Measurements from ENCODE around the gene NUP98.
A peak's percentile ranks its signal among the peaks of the same experiment; 100 is the strongest.

The NUP98 gene

GRCh38 chr11:3674189-3674588 is 123.2 kb downstream of the NUP98 start:
- no CpG with 5 or more reads among the region's 1 CpG for WGBS (ENCODE audit: extremely low coverage, insufficient coverage, insufficient read length)
- no peak overlapping the region for H2BK12ac ChIP-seq (ENCODE audit: low read length)
- no peak overlapping the region for H3K9ac ChIP-seq (ENCODE audit: low read length)
- H3K4me2 ChIP-seq (ENCODE audit: low read length) = no peak overlapping the region
- H3K27me3 ChIP-seq (ENCODE audit: insufficient read depth, low read length) = no peaks in the 10 kb centered on the region
- H2AFZ ChIP-seq (ENCODE audit: insufficient read depth, low read length, poor library complexity) = no peak overlapping the region
- no peak overlapping the region for H3K14ac ChIP-seq (ENCODE audit: low read length)
- H3K4me3 ChIP-seq (ENCODE audit: low read depth, low read length) = no peak overlapping the region
- H3K79me1 ChIP-seq (ENCODE audit: low read length) = peaks cover 5% of the 10 kb centered on the region
- peak; percentile 90 to 97 for DNase-seq
- no peak overlapping the region for H3K18ac ChIP-seq (ENCODE audit: low read length)
- no peak overlapping the region for H4K91ac ChIP-seq (ENCODE audit: low read depth, low read length)
- H3K23ac ChIP-seq (ENCODE audit: low read length) = no peak overlapping the region
- H3K27ac ChIP-seq (ENCODE audit: low read depth, low read length) = peak overlapping the region; percentile 84
- no peak overlapping the region for H4K8ac ChIP-seq (ENCODE audit: low read depth, low read length)
- H2BK5ac ChIP-seq (ENCODE audit: low read depth, low read length, poor library complexity) = no peak overlapping the region
- no peaks in the 10 kb centered on the region for H3K79me2 ChIP-seq (ENCODE audit: control insufficient read depth, insufficient read depth, low read length, poor library complexity)
- no peak overlapping the region for H4K12ac ChIP-seq (ENCODE audit: low read depth, low read length)
- peaks cover 32 to 46% of the 10 kb centered on the region in 2 experiments for H3K36me3 ChIP-seq (ENCODE audit: control insufficient read depth in 1 of 2, insufficient read depth in 2 of 2, low read length in 2 of 2)
- H2AK5ac ChIP-seq (ENCODE audit: low read length) = no peak overlapping the region
- no peak overlapping the region for H3K4ac ChIP-seq (ENCODE audit: low read depth, low read length)
- no peak overlapping the region for H2BK120ac ChIP-seq (ENCODE audit: insufficient read depth, low read length, poor library complexity)
- peaks cover 2% of the 10 kb centered on the region for H3K9me3 ChIP-seq (ENCODE audit: insufficient read depth, low read depth, low read length)
- peaks cover 4 to 10% of the 10 kb centered on the region in 2 experiments for H3K4me1 ChIP-seq (ENCODE audit: control insufficient read depth in 1 of 2, insufficient read depth in 2 of 2, low read length in 2 of 2)

DNA sequence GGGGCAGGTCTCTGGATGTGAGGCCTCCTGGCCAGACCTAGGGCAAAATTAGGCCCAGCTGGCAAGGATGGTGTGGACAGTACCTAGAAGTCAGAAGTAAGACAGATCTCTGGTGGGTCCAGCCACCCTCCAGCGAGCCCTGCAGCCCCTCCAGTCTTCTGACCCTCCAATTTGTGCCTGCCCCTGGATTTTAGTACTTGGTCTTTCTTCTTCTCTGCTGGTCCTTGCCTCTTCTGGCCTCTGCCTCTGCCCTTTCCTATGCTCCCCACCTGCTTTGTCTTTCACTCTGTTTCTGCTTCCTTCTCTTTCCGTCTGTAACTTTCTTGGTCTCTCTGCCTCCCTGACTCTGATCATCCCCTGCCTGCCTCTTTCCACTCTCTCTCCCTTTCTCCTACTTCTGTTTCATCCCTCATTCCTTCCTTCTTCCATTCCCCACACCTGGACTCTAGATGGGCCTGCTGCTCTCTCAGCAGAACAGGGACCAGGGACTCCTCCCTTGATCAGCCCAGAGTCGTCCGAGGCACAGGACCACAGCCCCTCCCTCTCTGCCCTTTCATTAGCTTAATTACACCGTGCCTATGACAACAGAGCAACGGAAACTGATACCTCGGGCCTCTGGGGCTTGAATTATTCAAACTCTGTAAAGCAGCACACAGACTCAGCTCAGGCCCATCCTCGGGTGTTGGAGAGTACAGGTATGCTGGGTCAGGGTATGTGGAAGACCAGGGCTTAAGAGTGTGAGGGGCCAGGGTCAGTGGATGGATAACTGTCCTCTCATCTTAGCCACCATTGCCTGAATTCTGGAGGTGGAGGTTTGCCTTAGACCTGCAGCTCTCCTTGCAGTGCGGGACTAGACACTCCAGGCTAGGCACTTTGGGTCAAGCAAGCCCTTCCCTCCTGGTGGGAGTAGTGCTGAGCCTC is 125.8 kb downstream of the NUP98 start, which contains the start of gene CHRNA10:
TSS of gene CHRNA10 (minus strand) at position 51 of the 921 bp plus-strand sequence. CDS start 72 bp downstream, outside the sequence.
- H2BK120ac ChIP-seq (ENCODE audit: insufficient read depth, low read length, poor library complexity) = no peak within 1 kb of the TSS
- H4K8ac ChIP-seq (ENCODE audit: low read depth, low read length) = no peak within 1 kb of the TSS
- H3K9ac ChIP-seq (ENCODE audit: low read length) = no peak within 1 kb of the TSS
- no peak within 1 kb of the TSS for H4K12ac ChIP-seq (ENCODE audit: low read depth, low read length)
- peaks cover 5% of the 10 kb centered on the region for H3K79me1 ChIP-seq (ENCODE audit: low read length)
- no peaks in the 10 kb centered on the region for H3K79me2 ChIP-seq (ENCODE audit: control insufficient read depth, insufficient read depth, low read length, poor library complexity)
- peaks cover 3% of the 10 kb centered on the region for H3K9me3 ChIP-seq (ENCODE audit: insufficient read depth, low read depth, low read length)
- H2BK5ac ChIP-seq (ENCODE audit: low read depth, low read length, poor library complexity) = no peak within 1 kb of the TSS
- no peak within 1 kb of the TSS for H3K14ac ChIP-seq (ENCODE audit: low read length)
- H3K36me3 ChIP-seq (ENCODE audit: control insufficient read depth in 1 of 2, insufficient read depth in 2 of 2, low read length in 2 of 2) = peaks cover 44 to 57% of the 10 kb centered on the region in 2 experiments
- no peak within 1 kb of the TSS for H2AK5ac ChIP-seq (ENCODE audit: low read length)
- H3K23ac ChIP-seq (ENCODE audit: low read length) = no peak within 1 kb of the TSS
- no peak within 1 kb of the TSS for H2AFZ ChIP-seq (ENCODE audit: insufficient read depth, low read length, poor library complexity)
- no peak within 1 kb of the TSS for H4K91ac ChIP-seq (ENCODE audit: low read depth, low read length)
- no peaks in the 10 kb centered on the region for H3K27me3 ChIP-seq (ENCODE audit: insufficient read depth, low read length)
- WGBS (ENCODE audit: extremely low coverage, insufficient coverage, insufficient read length) = no CpG with 5 or more reads among the region's 9 CpGs
- DNase-seq = no peak
- no peak within 1 kb of the TSS for H3K4me3 ChIP-seq (ENCODE audit: low read depth, low read length)
- H3K4me1 ChIP-seq (ENCODE audit: control insufficient read depth in 1 of 2, insufficient read depth in 2 of 2, low read length in 2 of 2) = peaks cover 4 to 10% of the 10 kb centered on the region in 2 experiments
- H3K4me2 ChIP-seq (ENCODE audit: low read length) = no peak within 1 kb of the TSS
- no peak within 1 kb of the TSS for H3K27ac ChIP-seq (ENCODE audit: low read depth, low read length)
- H3K4ac ChIP-seq (ENCODE audit: low read depth, low read length) = no peak within 1 kb of the TSS
- H2BK12ac ChIP-seq (ENCODE audit: low read length) = no peak within 1 kb of the TSS
- no peak within 1 kb of the TSS for H3K18ac ChIP-seq (ENCODE audit: low read length)

DNA sequence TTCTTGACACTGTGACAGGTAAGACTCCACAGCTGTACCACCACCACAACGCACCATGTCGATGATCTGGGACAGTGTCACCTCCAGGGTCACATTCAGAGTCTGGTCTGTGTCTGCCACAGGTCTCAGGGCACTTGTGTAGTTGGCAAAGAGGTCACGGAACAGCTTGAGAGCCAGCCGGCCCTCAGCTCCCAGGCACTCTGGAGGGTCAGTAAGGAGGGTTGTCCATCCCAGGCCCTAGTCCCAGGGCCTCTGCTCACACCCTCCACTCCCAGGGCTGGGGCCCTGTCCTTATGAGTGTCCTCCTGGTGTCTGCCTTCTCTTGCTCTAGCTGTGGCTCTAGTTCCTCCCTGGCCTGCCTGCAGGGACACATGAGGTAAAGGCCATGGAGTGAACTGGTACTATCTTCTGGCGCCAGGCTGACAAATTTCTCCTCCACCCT is 127.6 kb downstream of the NUP98 start:
- no peaks in the 10 kb centered on the region for H3K79me2 ChIP-seq (ENCODE audit: control insufficient read depth, insufficient read depth, low read length, poor library complexity)
- no peak overlapping the region for H4K91ac ChIP-seq (ENCODE audit: low read depth, low read length)
- peaks cover 3% of the 10 kb centered on the region for H3K79me1 ChIP-seq (ENCODE audit: low read length)
- H3K23ac ChIP-seq (ENCODE audit: low read length) = no peak overlapping the region
- H2BK5ac ChIP-seq (ENCODE audit: low read depth, low read length, poor library complexity) = no peak overlapping the region
- no peak overlapping the region for H3K9ac ChIP-seq (ENCODE audit: low read length)
- no peak overlapping the region for H2AK5ac ChIP-seq (ENCODE audit: low read length)
- no peak overlapping the region for H3K14ac ChIP-seq (ENCODE audit: low read length)
- no peak overlapping the region for H4K8ac ChIP-seq (ENCODE audit: low read depth, low read length)
- no peak overlapping the region for H3K27ac ChIP-seq (ENCODE audit: low read depth, low read length)
- no peak overlapping the region for H2AFZ ChIP-seq (ENCODE audit: insufficient read depth, low read length, poor library complexity)
- H2BK120ac ChIP-seq (ENCODE audit: insufficient read depth, low read length, poor library complexity) = no peak overlapping the region
- H3K36me3 ChIP-seq (ENCODE audit: control insufficient read depth in 1 of 2, insufficient read depth in 2 of 2, low read length in 2 of 2) = peaks cover 48 to 57% of the 10 kb centered on the region in 2 experiments
- peaks cover 3% of the 10 kb centered on the region for H3K9me3 ChIP-seq (ENCODE audit: insufficient read depth, low read depth, low read length)
- WGBS (ENCODE audit: extremely low coverage, insufficient coverage, insufficient read length) = no CpG with 5 or more reads among the region's 5 CpGs
- H2BK12ac ChIP-seq (ENCODE audit: low read length) = no peak overlapping the region
- peaks cover 4 to 8% of the 10 kb centered on the region in 2 experiments for H3K4me1 ChIP-seq (ENCODE audit: control insufficient read depth in 1 of 2, insufficient read depth in 2 of 2, low read length in 2 of 2)
- no peak overlapping the region for H3K18ac ChIP-seq (ENCODE audit: low read length)
- no peak for DNase-seq
- no peak overlapping the region for H3K4me2 ChIP-seq (ENCODE audit: low read length)
- no peak overlapping the region for H4K12ac ChIP-seq (ENCODE audit: low read depth, low read length)
- no peak overlapping the region for H3K4me3 ChIP-seq (ENCODE audit: low read depth, low read length)
- H3K27me3 ChIP-seq (ENCODE audit: insufficient read depth, low read length) = no peaks in the 10 kb centered on the region
- no peak overlapping the region for H3K4ac ChIP-seq (ENCODE audit: low read depth, low read length)

GRCh38 chr11:3669128-3669527 is 128.2 kb downstream of the NUP98 start:
- Histone ChIP-seq H3K79me1 (ENCODE audit: low read length) (peaks cover 3% of the 10 kb centered on the region), H3K27me3 (ENCODE audit: insufficient read depth, low read length) (no peaks in the 10 kb centered on the region), H4K12ac (ENCODE audit: low read depth, low read length) (no peak overlapping the region), H3K4me3 (ENCODE audit: low read depth, low read length) (no peak overlapping the region), H3K9ac (ENCODE audit: low read length) (no peak overlapping the region), H3K79me2 (ENCODE audit: control insufficient read depth, insufficient read depth, low read length, poor library complexity) (no peaks in the 10 kb centered on the region), H3K27ac (ENCODE audit: low read depth, low read length) (no peak overlapping the region), H3K36me3 (ENCODE audit: control insufficient read depth in 1 of 2, insufficient read depth in 2 of 2, low read length in 2 of 2) (peaks cover 54 to 63% of the 10 kb centered on the region in 2 experiments), H2BK12ac (ENCODE audit: low read length) (no peak overlapping the region), H4K91ac (ENCODE audit: low read depth, low read length) (no peak overlapping the region), H3K4ac (ENCODE audit: low read depth, low read length) (no peak overlapping the region), H2BK5ac (ENCODE audit: low read depth, low read length, poor library complexity) (no peak overlapping the region), H2AK5ac (ENCODE audit: low read length) (no peak overlapping the region), H2AFZ (ENCODE audit: insufficient read depth, low read length, poor library complexity) (no peak overlapping the region), H3K4me1 (ENCODE audit: control insufficient read depth in 1 of 2, insufficient read depth in 2 of 2, low read length in 2 of 2) (peaks cover 4 to 8% of the 10 kb centered on the region in 2 experiments), H4K8ac (ENCODE audit: low read depth, low read length) (no peak overlapping the region), H3K18ac (ENCODE audit: low read length) (peak overlapping the region; percentile 6), H3K23ac (ENCODE audit: low read length) (no peak overlapping the region), H3K9me3 (ENCODE audit: insufficient read depth, low read depth, low read length) (peaks cover 3% of the 10 kb centered on the region), H3K14ac (ENCODE audit: low read length) (no peak overlapping the region), H3K4me2 (ENCODE audit: low read length) (no peak overlapping the region), H2BK120ac (ENCODE audit: insufficient read depth, low read length, poor library complexity) (no peak overlapping the region)
- no peak for DNase-seq
- WGBS (ENCODE audit: extremely low coverage, insufficient coverage, insufficient read length) = no CpG with 5 or more reads among the region's 7 CpGs
